Heart left ventricle (tissue), 16 donors: ENCODE measurements around the gene NUMA1. TPM values are rescaled to one million over a fixed set of nuclear protein-coding genes. Genes with fewer than 3 reads are reported as not detected.
A peak's percentile ranks its signal among the peaks of the same experiment; 100 is the strongest.

ENCODE experiments used
- ATAC-seq, 4 donors: fragments of 200-7000 bp; cut with Tn5 transposase; one replicate each; pipeline ENCODE4 v1.9.1; 2020 to 2022; ENCODE audit warnings: moderate library complexity in 4 of 4, mild to moderate bottlenecking in 3 of 4, moderate number of reproducible peaks in 1 of 4
- DNase-seq, 5 donors: peaks; one replicate each; pipeline ENCODE4 v3.0.0-alpha.2; 2020
- H3K27ac ChIP-seq, 12 donors: fragments of 200-600 bp; sonication (generic) in 4 of 12; one replicate each; pipeline versions ENCODE4 v1.5.0 to v1.8.0; 2016 to 2022; ENCODE audit warnings: mild to moderate bottlenecking in 2 of 12
- H3K27me3 ChIP-seq, 9 donors: fragments of 200-600 bp; sonication (generic) in 2 of 9; one replicate each; pipeline versions ENCODE4 v1.5.1 to v1.8.0; 2016 to 2022; ENCODE audit warnings: mild to moderate bottlenecking in 3 of 9
- H3K36me3 ChIP-seq, 9 donors: fragments of 200-600 bp; sonication (generic) in 2 of 9; one replicate each; pipeline versions ENCODE4 v1.5.0 to v1.8.0; 2018 to 2022; ENCODE audit warnings: mild to moderate bottlenecking in 2 of 9
- H3K4me1 ChIP-seq, 12 donors: fragments of 200-600 bp; sonication (generic) in 4 of 12; one replicate each; pipeline versions ENCODE4 v1.5.0 to v1.8.0; 2016 to 2022; ENCODE audit warnings: mild to moderate bottlenecking in 3 of 12
- H3K4me3 ChIP-seq, 12 donors: fragments of 200-600 bp; sonication (generic) in 4 of 12; one replicate each; pipeline versions ENCODE4 v1.5.0 to v1.8.0; 2017 to 2022; ENCODE audit warnings: mild to moderate bottlenecking in 9 of 12, moderate library complexity in 4 of 12
- H3K9me3 ChIP-seq, 12 donors: fragments of 200-600 bp; sonication (generic) in 4 of 12; one replicate each; pipeline versions ENCODE4 v1.5.0 to v1.8.0; 2016 to 2022; ENCODE audit warnings: mild to moderate bottlenecking in 1 of 12
- CTCF ChIP-seq, 12 donors: fragments of 200-600 bp; sonication (generic) in 4 of 12; IDR thresholded peaks; one replicate each; pipeline versions ENCODE4 v1.5.0 to v1.8.0; 2018 to 2022; ENCODE audit warnings: antibody characterized with exemption in 12 of 12, mild to moderate bottlenecking in 5 of 12
- POLR2A ChIP-seq, 2 donors: fragments of 450-650 bp; IDR thresholded peaks; one replicate each; pipeline ENCODE4 v1.6.1; 2017; ENCODE audit warnings: antibody characterized with exemption in 2 of 2, mild to moderate bottlenecking in 2 of 2, moderate library complexity in 2 of 2
- WGBS, 4 donors: extraction: QIAGEN DNeasy Blood & Tissue Kit in 2 of 4; methylation state at CpG; one replicate each; pipeline versions ENCODE4 v1.1.5 to v1.1.7; 2013 to 2018; 5-methylcytosine and 5-hydroxymethylcytosine counted together
- intact Hi-C, 10 donors: fragments of 100-400 bp; cut with DNase I; formaldehyde crosslinking; loops; one replicate each; pipeline versions ENCODE4 v1.11.1 to v1.14.2; 2022
- polyA plus RNA-seq, 2 donors: library from polyadenylated mRNA; stranded (reverse); fragments of 200-250 nt; gene quantifications; one replicate each; pipeline ENCODE4 v1.2.3, GENCODE V29; 2013
- total RNA-seq, 9 donors: library from RNA; depleted of rRNA in 2 of 9; stranded (reverse); fragments of >200 nt in 2 of 9; fragmentation: NEBNext Ultra II Directional in 3 of 9; extraction: Animal tissue kit (Norgen Biotek cat#: 25700) in 3 of 9; gene quantifications; one replicate each; pipeline versions ENCODE4 v1.1.0 to v1.2.4, GENCODE V29; 2016 to 2023
- donor health status: ischemic (EF 13 %, LVEDD 7.1; RV severe dilation, severe dysfunction).
- donor health status: healthy with polysubstance abuse.
- donor health status: DM: no; HTN: yes; CAD: no.
- donor health status: DM: no; HTN: no; CAD: no.
- donor health status: ischemic (EF 25% LVEDD 6.9; RV normal size, moderate dysfunction).
- donor health status: ischemic (EF 25% LVEDD 5.7; RV mildly dilated, moderate dysfunction).
- donor health status: healthy.
- donor health status: DM: yes; HTN: yes; CAD: no.
- donor health status: ischemic (EF 35%, LVEDD 5.7; RV mildly dilated, moderate dysfunction).
- donor health status: nonischemic (EF 11% LVEDD 7.7; RV severe dilation, severe dysfunction).
- donor health status: DM: yes; HTN: yes; CAD: no.
- donor health status: PGD.
- donor health status: ischemic (EF 29% LVEDD 5.4; RV normal size, mild dysfunction).
- donor health status: nonischemic (EF 23%, LVEDD 6.1; RV moderate dilation, normal function).

The NUMA1 gene
- total and polyA plus RNA-seq, 11 donors, result 62.7 to 193 (median 101) TPM

DNA sequence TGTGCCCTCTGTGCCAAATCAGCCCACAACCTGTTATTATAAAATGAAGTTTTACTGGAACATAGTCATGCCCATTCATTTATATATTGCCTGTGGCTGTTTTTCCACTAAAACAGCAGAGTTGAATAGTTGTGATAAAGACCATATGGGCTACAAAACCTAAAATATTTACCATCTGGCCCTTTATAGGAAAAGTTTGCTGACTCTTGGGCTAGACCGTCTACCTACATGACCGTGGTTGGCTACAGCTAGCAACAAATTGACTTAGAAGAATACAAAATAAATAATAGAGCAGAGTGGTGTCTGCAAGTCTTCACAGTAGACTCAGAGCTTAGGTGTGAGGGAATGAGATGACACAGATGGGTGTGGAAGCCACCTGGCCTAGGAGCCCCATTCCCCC, 92.8 kb downstream of the NUMA1 start:
- TF ChIP-seq CTCF (IDR thresholded peaks at IDR 0.05) (no peak), POLR2A (IDR thresholded peaks at IDR 0.05) (no peak)
- Histone ChIP-seq H3K4me1 (peaks cover 0 to 23% (median 3%) of the 10 kb centered on the region in 12 donors), H3K27ac (peak overlapping the region in 1 of 12 donors; percentile 47), H3K36me3 (peaks cover 0 to 61% (median 46%) of the 10 kb centered on the region in 9 donors), H3K27me3 (no peaks in the 10 kb centered on the region), H3K9me3 (no peaks in the 10 kb centered on the region), H3K4me3 (no peak overlapping the region)
- DNase-seq (no peak), ATAC-seq (no peak)
- intact Hi-C loops, result no loop called here
- WGBS, 4 donors, result 40 to 62% (median 42%) methylated on average over 2 of the region's 2 CpGs

DNA sequence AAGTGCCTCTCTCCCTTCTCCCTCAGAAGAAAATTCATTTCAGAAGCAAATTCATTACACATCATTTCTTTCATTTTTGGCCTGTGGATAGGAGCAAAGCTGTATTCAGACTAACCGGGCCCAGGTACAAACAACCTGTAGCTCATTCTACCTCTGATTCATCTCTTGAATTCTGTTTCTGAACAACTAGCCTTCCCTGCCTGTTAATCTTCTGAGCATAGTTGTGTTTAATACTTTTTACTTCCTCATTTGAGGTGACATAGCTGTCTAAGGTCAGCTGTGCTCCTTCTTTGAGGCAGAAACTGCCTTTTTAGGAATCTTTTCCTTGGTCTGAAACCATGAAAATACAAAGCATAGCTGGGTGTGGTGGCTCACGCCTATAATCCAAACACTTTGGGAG, 94.2 kb downstream of the NUMA1 start:
- H3K9me3 ChIP-seq, result no peaks in the 10 kb centered on the region

DNA sequence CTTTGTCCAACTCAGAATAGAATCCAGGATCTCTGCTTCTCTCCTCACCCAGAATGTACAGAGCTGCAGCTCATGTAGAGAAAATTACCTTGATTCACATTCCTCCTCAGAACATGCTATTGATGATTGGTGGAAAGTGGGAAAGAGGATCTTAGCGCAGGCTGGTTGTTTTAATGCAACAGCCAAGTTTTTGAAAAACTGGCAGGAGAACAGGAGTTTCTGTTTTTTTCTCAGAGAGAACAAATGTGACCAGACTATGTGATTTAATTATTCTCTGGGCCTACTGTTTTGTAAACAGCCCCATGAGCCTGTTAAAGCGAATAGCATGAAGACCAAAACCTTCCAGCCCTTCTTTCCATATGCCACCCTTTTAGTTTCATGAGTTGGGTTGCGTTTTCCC, 100.7 kb downstream of the NUMA1 start:
- no peak overlapping the region for H3K4me3 ChIP-seq
- H3K27me3 ChIP-seq, result no peaks in the 10 kb centered on the region
- TF ChIP-seq POLR2A (IDR thresholded peaks at IDR 0.05) (no peak), CTCF (IDR thresholded peaks at IDR 0.05) (no peak)
- intact Hi-C loops, result loop anchor here in 8 of 10 donors (2.0 to 10.0 kb wide), 8 partner anchors 111 to 455 kb away; partner anchors contain the start of gene CLPB (in 5 of the 8)
- 88 to 94% (median 92%) methylated on average over 3 of the region's 3 CpGs for WGBS, 4 donors
- H3K4me1 ChIP-seq, result peaks cover 0 to 8% (median 0%) of the 10 kb centered on the region in 12 donors
- no peak overlapping the region for H3K27ac ChIP-seq
- H3K36me3 ChIP-seq, result peaks cover 0 to 47% (median 25%) of the 10 kb centered on the region in 9 donors
- H3K9me3 ChIP-seq, result no peaks in the 10 kb centered on the region
- DNase-seq (no peak), ATAC-seq (no peak)

More for the DNA sequence above, 94.2 kb downstream of the NUMA1 start:
- intact Hi-C loops, result no loop called here
- peaks cover 0 to 48% (median 33%) of the 10 kb centered on the region in 9 donors for H3K36me3 ChIP-seq
- peaks cover 0 to 13% (median 3%) of the 10 kb centered on the region in 12 donors for H3K4me1 ChIP-seq
- no peak overlapping the region for H3K4me3 ChIP-seq
- TF ChIP-seq CTCF (IDR thresholded peaks at IDR 0.05) (no peak), POLR2A (IDR thresholded peaks at IDR 0.05) (no peak)
- no peak for ATAC-seq
- DNase-seq, result no peak
- peak overlapping the region in 1 of 12 donors; percentile 35 for H3K27ac ChIP-seq
- WGBS, 4 donors, result 87 to 94% (median 92%) methylated on average over 2 of the region's 2 CpGs
- no peaks in the 10 kb centered on the region for H3K27me3 ChIP-seq

GRCh38 chr11:71979094-71979493, 101.2 kb downstream of the NUMA1 start:
- peaks cover 0 to 8% (median 0%) of the 10 kb centered on the region in 12 donors for H3K4me1 ChIP-seq
- H3K9me3 ChIP-seq, result no peaks in the 10 kb centered on the region
- WGBS, 4 donors, result 93 to 97% (median 95%) methylated on average over 4 of the region's 4 CpGs
- no peak overlapping the region for H3K4me3 ChIP-seq
- DNase-seq, result no peak
- H3K27me3 ChIP-seq, result no peaks in the 10 kb centered on the region
- ATAC-seq, result no peak
- no peak for TF ChIP-seq CTCF (IDR thresholded peaks at IDR 0.05)
- TF ChIP-seq POLR2A (IDR thresholded peaks at IDR 0.05), result no peak
- H3K27ac ChIP-seq, result no peak overlapping the region
- H3K36me3 ChIP-seq, result peaks cover 0 to 45% (median 22%) of the 10 kb centered on the region in 9 donors
- intact Hi-C loops, result loop anchor here in 8 of 10 donors (2.0 to 10.0 kb wide), 8 partner anchors 112 to 456 kb away; partner anchors contain the start of gene CLPB (in 5 of the 8)
